Measurements from ENCODE around the gene CRTAP.
"Not testable (repeated sequence)": the region's sequence is repeated elsewhere in the genome, so short reads cannot be mapped to it uniquely, and the experiment has no call there.

Gene CRTAP

DNA sequence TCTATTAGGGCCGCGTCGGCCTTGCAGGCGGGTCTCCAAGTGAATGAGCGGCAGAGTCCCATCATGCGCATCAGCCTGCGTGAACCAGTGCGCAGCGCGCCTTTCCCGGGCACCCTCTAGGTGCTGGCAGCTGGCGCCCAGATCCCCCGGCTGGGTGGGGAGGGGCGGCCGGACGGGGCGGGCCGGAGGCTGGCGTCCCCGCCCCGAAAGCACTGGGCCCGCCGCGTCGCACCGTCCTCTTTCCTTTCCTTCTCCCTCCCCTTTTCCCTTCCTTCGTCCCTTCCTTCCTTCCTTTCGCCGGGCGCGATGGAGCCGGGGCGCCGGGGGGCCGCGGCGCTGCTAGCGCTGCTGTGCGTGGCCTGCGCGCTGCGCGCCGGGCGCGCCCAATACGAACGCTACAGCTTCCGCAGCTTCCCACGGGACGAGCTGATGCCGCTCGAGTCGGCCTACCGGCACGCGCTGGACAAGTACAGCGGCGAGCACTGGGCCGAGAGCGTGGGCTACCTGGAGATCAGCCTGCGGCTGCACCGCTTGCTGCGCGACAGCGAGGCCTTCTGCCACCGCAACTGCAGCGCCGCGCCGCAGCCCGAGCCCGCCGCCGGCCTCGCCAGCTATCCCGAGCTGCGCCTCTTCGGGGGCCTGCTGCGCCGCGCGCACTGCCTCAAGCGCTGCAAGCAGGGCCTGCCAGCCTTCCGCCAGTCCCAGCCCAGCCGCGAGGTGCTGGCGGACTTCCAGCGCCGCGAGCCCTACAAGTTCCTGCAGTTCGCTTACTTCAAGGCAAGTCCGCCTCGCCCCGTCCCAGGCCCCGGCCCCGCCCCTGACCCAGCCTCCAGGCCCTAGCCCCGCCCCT is at the start of gene CRTAP:
Gene CRTAP, plus strand, starts transcription at position 243 of the 850 bp plus-strand sequence. Its CDS starts 64 bp downstream, at position 307.
- peak; percentile 94 for DNase-seq (ENCODE audit: low spot score)

DNA sequence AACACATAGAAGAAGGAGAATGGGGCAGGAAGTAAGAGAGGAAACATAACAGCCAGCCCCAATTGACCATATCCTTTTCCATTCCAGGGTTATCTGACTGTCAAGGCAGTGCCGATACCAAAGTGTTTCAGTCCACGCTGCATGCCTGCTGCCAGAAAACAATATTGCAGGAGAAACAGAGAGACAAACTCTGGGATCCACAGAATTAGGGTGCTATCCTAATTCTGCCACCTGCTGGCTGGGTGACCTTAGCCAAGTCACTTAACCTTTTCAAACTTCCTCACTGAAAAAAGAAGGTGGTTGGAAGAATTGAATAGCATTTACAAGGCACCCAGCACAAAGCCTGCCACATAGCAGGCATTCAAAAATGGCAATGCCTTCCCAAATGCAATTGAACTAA is 48.9 kb upstream of the CRTAP start:
- no peak for DNase-seq (ENCODE audit: low spot score)

DNA sequence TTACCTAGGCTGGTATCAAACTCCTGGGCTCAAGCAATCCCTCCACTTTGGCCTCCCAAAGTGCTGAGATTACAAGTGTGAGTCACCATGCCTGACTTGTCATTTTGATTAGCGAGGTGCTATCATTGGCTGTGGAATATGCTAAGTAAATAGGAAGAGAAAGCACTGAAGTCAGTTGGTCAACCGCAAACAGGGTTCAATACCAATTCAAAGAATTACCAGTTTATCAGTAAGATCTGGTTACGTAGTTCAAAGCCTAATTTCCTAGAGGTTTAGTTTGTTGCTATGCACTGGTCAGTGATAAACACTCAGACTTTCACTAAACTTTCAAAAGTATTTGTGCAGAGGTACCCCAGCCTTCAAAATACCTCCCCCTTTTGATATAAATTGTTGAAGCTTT is 46.3 kb upstream of the CRTAP start:
- no peak for DNase-seq (ENCODE audit: low spot score)

DNA sequence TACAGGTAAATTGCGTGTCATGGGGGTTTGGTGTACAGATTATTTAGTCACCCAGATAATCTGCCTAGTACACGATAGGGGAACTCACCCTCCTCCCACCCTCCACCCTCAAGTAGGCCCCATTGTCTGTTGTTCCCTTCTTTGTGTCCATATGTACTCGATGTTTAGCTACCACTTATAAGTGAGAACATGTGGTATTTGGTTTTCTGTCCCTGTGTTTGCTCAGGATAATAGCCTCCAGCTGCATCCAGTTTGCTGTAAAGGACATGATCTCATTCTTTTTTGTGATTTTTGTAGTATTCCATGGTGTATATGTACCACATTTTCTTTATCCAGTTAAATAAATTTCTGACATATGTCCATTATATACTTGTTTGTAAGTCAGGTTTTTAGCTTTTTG is 44.0 kb upstream of the CRTAP start:
- not testable (repeated sequence) for DNase-seq (ENCODE audit: low spot score)

DNA sequence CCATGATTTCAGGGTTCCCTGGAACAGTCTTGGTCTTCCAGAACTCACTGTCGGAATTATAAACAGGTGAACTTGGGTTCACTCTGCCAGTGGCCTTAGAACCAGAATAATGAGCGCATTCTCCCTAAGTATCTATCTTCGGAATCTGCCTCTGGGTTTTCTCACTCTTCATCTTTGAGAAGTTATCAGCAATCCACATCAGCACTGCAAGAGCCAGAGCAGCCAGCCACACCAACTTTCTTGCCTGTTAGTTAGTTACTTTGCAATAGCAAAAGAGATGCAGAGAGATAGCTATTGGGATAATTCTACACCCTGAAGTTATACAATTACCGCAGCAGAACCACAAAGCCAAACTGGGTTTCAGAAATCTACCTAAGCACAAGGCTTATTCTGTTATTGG is 42.6 kb upstream of the CRTAP start:
- DNase-seq (ENCODE audit: low spot score): no peak

DNA sequence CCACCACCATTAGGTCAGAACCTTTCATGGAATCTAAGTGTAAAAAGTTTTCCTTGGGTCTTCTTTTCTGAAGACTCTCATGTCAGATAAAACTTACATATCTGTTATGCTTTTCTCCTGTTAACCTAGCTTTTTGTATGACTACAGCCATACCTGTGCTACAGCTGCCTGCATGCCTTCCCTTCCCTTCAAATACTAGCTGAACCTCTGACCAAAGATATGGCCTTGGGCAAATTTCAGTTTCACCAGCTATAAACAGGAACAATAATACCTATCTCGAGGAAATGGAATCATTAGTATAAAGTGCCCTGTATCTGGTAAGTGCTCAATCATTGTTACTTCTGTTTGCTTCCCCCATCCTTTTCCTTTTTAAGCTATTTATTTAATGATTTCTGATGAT is 41.9 kb upstream of the CRTAP start:
- DNase-seq (ENCODE audit: low spot score): no peak

DNA sequence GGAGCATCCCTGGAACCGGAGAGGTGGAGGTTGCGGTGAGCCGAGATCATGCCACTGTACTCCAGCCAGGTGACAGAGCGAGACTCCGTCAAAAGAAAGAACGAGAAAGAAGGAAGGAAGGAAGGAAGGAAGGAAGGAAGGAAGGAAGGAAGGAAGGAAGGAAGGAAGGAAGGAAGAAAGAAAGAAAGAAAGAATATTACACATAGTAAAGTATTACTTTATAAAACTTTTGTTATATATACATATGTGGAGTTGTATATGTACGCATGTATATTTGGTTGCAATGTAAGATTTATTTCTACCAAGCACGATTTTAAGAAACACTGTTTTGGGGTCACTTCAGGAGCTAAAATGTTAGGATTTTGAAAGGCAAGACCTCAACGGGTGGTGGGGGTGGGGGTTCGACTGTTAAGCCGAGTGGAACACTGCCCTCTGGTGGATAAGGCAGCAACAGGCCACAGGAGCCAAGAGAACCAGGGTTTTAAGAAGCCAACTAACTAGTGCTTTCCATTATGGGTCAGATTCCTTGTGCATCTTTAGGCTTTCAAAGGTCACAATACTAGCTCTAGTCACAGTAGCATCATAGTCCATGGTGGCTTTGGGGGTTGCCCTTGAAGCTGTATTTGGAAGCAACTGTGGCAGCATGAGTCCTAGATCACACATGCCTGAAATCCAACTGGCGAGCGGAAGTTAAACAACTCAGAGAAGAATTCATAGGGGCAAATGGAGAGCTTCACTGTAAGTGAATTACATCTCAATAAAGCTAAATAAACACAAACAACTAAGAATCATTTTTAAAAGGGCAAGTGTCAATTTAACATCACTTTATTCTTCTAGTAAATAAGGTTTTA is 39.4 kb upstream of the CRTAP start:
- peak; percentile 88 for DNase-seq (ENCODE audit: low spot score)

DNA sequence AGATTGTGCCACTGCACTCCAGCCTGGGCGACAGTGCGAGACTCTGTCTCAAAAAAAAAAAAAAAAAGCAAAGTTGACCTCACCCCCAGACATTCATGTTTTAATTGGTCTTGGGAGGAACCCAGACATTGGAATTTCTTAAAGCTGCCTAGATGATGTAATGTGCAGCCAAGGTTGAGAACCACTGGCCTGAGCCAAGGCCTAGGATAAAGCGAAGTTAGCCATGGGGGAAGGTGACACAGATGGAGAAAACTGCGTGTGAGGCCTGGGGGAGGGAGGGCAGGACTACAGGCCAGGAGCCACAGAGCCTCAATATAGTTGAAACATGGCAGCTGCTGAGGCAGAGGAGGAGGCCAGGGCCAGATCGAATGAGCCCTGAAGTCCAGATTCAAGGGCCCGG is 37.8 kb upstream of the CRTAP start:
- peak; percentile 57 for DNase-seq (ENCODE audit: low spot score)

DNA sequence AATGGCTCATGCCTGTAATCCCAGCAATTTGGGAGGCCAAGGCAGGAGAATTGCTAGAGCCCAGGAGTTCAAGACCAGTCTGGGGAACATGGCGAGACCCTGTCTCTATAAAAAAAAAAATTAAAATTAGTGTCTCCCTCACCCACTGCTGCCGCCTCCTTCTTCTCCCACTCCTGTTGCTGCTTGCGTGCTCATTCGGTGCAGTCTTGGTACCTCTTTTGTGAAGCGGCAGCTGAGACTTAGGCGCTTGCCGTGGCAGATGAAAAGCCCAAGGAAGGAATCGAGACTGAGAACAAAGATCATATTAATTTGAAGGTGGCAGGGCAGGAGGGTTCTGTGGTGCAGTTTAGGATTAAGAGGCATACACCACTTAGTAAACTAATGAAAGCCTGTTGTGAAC is 36.9 kb upstream of the CRTAP start:
- no peak for DNase-seq (ENCODE audit: low spot score)

DNA sequence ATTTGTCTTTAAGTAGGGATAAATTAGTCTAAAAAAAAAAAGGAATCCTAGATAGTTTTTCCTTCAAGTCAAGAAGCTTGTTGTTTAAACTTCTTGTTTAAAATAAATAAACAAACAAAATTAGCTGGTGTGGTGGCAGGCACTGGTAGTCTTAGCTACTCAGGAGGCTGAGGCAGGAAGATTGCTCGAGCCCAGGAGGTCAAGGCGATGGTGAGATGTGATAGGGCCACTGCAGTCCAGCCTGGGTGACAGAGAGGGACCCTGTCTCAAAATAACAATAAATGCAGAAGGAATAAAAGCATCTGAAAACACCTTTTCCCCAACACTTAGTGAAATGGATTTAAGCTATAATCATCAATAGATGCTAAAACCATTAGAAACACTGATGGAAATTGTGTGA is 35.8 kb upstream of the CRTAP start:
- no peak for DNase-seq (ENCODE audit: low spot score)

DNA sequence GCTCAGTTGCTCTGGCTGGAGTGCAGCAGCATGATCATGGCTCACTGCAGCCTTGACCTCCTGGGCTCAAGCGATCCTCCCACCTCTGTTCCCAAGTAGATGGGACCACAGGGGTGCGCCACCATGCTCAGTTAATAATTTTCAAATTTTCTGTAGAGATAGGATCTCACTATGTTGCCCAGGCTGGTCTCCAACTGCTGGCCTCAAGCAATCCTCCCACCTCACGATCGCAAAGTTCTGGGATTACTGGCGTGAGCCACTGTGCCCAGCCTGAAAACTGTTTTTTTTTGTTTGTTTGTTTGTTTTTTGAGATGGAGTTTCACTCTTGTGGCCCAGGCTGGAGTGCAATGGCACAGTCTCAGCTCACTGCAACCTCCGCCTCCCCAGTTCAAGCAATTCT is 34.0 kb upstream of the CRTAP start:
- DNase-seq (ENCODE audit: low spot score): not testable (repeated sequence)

DNA sequence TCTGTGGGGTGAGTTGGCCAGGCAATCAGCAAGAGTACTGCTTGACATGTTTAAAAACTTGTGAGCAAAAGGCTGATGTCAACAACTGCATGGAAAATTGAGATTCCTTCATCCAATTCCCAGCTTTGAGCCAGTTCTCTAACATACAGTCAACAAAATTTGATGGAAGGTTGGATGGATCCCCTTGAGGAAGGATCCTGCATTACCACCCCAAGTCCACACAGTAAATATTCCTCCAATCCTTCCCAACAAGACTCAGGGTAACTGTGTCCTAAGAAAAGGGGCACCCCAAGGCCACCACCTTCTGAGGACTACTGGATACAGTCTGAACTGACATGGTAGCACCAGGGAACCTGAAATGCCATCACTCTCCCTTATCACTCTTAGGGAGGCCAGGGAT is 32.0 kb upstream of the CRTAP start:
- no peak for DNase-seq (ENCODE audit: low spot score)

DNA sequence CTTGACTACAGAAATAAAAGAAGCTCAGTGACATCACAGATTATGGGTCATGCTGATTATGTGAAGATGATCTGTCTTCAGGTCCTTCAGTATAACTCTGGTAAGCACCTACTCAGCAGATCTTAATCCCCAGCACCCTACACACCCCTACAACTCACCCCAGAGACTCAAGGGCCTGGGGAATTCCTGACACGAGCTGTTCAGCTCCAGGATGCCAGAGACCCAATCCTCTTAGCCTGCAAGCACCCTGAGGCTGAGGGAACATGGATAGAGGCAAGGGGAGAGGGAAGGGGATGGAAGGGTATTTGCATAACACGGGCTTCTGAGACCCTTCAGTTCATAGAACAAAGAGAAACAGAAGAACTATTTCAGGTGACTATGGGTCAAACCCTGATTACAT is 29.9 kb upstream of the CRTAP start:
- no peak for DNase-seq (ENCODE audit: low spot score)

DNA sequence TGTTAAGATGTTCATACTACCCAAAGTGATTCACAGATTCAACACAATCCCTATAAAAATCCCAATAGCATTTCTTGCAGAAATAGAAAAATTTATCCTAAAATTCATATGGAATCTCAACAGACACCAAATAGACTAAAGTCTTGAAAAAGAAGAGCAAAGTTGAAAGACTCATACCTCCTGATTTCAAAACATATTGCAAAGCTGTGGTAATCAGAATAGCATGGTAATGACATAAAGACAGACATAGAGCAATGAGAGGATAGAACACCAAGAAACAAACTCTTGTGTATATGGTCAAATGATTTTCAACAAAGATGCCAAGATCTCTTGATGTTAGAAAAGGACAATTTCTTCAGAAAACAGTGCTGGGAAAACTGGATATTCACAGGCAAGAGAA is 25.1 kb upstream of the CRTAP start:
- no peak for DNase-seq (ENCODE audit: low spot score)

DNA sequence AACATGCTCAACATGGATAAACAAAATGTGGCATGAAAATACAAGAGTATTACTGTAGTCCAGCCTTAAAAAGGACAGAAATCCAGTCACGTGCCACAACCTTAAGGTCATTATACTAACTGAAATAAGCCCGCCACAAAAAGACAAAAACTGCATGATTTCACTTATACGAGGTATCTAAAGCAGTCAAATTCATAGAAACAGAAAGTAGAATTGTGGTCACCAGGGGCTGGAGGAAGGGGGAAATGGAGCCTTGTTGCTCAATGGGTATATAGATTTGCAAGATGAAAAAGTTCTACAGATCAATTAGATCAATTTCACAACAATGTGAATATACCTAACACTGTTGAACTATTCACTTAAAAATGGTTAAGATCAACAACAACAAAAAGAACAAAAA is 24.3 kb upstream of the CRTAP start:
- DNase-seq (ENCODE audit: low spot score): no peak

DNA sequence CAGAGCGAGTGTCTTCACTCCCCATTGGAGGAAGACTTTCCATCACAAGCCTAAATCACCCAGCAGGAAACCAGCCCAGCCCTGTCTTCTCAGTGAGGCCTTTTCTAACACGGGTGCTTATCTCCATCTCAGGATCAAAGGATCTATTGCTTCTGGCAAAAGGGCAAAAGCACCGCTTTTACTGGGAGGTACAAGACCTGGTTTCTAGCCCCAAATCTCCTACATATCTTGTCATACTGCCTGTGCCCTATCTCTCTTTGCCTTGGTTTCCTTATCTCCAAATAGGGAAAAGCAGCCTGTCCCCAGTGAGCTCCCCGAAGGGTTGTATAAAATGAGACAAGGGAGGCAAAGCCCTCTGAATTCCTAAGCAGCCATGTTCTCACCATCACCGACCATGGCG is 22.1 kb upstream of the CRTAP start:
- DNase-seq (ENCODE audit: low spot score): no peak

DNA sequence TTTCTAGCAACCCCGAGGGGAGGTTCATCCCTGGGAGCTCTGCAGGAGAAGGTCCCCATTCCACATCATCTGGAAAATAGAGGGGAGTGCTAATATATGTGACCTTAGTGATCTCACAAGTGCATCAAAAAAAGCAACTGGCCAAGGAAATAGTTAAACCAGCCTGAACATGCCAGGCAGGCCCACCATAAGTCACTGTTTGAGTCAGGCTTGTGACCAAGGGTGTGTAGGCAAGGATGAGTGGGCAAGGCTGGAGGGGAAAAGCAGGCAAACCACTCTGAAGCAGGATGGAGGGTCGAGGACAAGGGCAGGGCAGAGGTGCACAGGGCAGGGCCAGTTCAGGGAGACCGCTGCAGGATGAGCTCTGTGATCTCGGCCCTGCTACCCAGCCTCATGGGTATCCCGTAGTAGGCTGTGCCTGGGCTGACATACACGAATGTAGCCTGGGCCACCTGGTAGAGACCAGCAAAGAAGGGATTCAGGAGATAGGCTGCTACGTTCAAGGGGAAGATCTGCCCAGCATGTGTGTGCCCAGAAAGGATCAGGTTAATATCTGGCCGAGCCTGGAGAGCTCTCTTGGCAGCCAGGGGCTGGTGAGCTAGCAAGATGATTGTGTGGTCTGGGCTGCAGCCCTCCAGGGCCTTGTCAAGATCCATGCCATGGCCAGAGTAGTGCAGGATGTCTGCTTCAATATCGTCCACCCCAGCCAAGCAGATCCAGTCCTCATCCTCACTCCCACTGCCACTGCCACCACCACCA is 21.1 kb upstream of the CRTAP start:
- DNase-seq (ENCODE audit: low spot score): no peak

DNA sequence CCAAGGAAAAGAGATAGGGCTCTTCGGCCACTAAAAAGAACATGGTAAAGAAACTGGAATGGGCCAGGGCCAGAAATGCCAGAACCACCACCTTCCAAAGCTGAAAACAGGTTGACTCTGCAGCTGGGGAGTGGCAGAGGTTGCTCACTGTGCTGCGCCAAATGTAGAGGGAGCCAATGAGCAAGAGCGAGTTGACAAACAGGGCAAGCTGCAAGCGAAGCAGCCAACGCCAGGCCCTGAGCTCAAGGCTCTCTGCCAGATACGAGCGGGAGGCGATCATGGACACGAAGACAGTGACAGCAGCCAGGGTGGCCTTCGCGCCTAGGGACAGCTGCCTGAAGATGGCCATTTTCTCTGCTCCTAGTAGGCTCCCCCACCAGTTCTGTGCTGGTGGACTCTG is 20.0 kb upstream of the CRTAP start:
- no peak for DNase-seq (ENCODE audit: low spot score)

DNA sequence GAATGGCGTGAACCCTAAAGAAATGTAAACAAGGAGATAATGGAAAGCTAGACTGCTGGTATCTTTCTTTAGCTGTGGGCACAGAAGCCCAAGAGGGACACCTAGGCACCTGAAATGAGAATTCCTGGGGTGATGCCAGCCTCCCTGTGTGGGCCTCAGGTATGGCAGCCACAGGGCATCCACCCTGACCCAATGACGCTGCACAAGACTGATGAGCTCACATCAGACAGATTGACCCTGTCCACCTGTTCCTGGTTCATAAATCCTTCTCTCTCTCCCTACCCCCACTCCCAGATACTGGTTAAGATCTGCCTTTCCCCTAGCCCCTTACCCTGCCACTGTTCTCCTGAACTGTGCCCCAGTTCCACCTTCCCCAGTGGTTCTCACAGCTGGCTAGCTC is 18.4 kb upstream of the CRTAP start:
- DNase-seq (ENCODE audit: low spot score): no peak

DNA sequence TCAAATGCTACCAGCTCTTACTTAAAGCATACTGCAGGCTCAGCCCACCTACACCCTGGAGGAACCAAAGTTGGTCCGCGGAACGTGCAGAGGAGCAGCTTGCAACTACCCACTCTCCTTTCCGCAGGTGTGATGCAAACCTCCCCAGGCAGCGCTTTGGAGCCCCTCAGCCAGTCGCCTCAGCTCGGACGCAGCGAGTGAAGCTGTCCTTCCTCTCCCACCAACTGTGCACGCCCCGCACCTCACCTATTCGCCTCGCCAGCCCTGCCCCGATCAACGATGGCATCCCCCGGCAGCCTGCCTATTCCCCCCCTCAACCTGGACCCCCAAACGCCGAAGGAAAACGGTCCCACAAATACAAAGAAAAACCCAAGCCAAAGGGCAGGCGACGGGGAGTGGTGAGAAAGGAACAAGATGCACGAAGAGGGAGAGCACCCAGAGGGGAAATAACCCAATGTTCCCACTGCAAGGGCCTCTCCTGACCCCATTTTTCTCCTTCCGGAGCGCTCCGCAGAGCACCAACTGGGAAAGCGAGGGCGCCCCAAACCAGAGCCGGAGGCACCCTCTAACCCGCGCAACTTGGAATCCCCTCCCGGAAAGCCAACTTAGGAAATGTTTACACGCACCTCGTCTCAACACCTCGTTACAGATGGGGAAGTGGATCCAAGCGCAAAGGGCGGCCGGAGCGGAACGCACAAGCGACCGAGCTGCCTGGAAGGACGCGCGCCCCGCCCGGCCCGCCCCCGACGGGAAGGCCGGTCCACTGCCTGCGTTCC is 17.5 kb upstream of the CRTAP start:
- DNase-seq (ENCODE audit: low spot score): peak; percentile 72

DNA sequence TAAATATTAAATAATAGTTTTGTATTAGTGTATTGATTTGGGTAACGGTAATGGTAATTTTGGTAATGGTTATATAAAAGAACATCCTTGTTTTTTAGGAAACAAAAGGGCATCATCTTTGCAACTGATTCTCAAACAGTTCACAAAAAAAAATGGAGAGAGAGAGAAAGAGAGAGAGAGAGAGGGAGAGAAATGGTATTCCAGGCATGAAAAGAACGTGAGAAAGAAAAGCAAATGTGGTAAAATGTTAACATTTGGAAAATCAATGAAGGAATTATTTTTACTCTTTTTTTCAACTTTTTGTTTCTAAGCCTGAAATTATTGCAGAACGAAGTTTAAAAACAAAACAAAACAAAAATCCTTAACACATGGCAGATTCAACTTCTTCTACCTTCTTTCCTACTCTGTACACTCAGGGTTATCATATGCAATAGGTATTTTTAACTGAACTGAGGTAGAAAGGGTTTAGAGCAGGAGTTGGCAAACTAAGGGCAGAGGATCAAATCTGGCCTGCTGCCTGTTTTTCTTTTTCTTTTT is 14.6 kb upstream of the CRTAP start:
- DNase-seq (ENCODE audit: low spot score): no peak

DNA sequence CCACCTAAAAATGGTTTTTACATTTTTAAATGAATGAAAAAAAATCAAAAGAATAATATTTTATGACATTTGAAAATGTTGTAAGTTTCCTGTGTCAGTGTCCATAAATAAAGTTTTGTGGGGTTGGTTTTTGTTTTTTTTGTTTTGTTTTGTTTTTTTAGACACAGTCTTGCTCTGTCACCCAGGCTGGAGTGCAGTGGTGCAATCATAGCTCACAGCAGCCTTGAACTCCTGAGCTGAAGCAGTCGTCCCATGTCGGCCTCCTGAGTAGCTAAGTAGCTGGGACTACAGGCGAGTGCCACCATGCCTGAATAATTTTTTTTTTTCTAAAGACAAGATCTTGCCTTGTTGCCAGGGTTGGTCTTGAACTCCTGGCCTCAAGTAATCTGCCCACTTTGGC is 14.1 kb upstream of the CRTAP start:
- DNase-seq (ENCODE audit: low spot score): no peak

Data from AG20443 (cell line).